Measurements from ENCODE around the gene FBN2.

The FBN2 gene

DNA sequence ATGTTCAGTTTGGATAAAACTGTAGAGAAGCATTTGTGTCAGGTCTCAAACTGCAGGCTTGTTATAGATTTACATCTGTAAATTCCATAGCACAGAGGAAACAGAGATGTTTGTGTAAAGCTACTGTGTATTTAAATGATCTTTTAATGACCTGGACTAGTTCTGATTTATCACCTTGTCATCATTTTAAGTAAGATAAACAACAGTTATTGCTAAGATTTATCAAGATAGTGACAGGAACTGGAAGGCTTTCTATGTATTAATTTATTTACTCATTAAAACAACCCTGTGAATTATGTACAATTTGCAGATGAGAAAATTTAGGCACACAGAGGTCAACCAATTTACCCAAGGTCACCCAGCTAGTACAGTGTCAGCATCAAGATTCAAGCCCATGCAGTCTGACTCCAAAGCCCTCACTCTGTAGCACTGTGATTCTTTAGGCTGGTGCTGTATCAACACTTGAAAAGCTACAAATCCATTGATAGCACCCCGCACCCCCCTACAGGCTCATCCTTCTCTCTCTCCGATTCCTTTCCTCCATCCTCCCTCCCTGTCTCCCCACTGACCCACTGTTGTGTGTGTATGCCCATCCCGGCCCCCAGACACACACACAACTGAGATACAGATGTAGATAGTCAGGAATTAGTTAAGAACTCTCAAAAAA lies 184.5 kb downstream of the FBN2 start:
- H3K27me3 ChIP-seq (replicated peaks in 2 of 5; ENCODE audit: control insufficient read depth in 4 of 5, insufficient read depth in 5 of 5, low read length in 4 of 5), result no peaks in the 10 kb centered on the region
- no peaks in the 10 kb centered on the region for H3K36me3 ChIP-seq (ENCODE audit: control insufficient read depth in 4 of 4, insufficient read depth in 4 of 4, low read length in 3 of 4)
- no peak overlapping the region for H3K4me3 ChIP-seq (ENCODE audit: control insufficient read depth in 1 of 7, extremely low read depth in 1 of 7, insufficient read depth in 4 of 7, low read depth in 2 of 7, low read length in 6 of 7)
- CTCF ChIA-PET, result no interaction called here
- POLR2A ChIA-PET, result no interaction called here
- WGBS (ENCODE audit: insufficient coverage), result 100% methylated on average over 1 of the region's 3 CpGs
- H3K9me3 ChIP-seq (ENCODE audit: control extremely low read depth in 1 of 5, control insufficient read depth in 4 of 5, insufficient read depth in 2 of 5, low read depth in 1 of 5, low read length in 4 of 5), result no peaks in the 10 kb centered on the region
- no peaks in the 10 kb centered on the region for H3K4me1 ChIP-seq (ENCODE audit: control extremely low read depth in 1 of 4, control insufficient read depth in 4 of 4, insufficient read depth in 4 of 4, low read length in 3 of 4)
- no peak for DNase-seq
- no peak overlapping the region for H3K27ac ChIP-seq (ENCODE audit: insufficient read depth in 1 of 2, low read depth in 1 of 2, low read length in 2 of 2, poor library complexity in 1 of 2, severe bottlenecking in 2 of 2)

DNA sequence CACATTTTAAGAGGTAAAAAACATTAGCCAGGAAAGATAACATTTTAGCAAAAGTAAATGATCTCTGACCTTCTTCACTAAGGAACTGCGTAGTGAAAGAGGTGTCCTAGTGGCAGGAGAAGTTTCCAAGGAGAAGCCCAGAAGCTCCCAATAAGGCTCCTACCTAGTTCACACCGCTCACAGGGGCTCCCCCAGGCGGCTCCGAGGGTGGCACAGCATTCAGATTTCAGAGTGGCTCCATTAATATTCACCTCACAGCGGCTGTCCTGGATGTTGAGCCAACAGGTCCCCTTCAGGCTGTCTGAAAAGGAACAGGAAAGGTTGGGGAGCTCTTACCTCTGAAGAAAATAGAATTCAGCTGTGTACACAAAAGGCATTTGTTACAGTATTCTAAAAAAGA lies 187.3 kb downstream of the FBN2 start:
- WGBS (ENCODE audit: insufficient coverage), result 100% methylated on average over 3 of the region's 5 CpGs
- ChIA-PET POLR2A (no interaction called here), CTCF (no interaction called here)
- Histone ChIP-seq H3K4me3 (ENCODE audit: control insufficient read depth in 1 of 7, extremely low read depth in 1 of 7, insufficient read depth in 4 of 7, low read depth in 2 of 7, low read length in 6 of 7) (no peak overlapping the region), H3K36me3 (ENCODE audit: control insufficient read depth in 4 of 4, insufficient read depth in 4 of 4, low read length in 3 of 4) (no peaks in the 10 kb centered on the region), H3K27me3 (replicated peaks in 2 of 5; ENCODE audit: control insufficient read depth in 4 of 5, insufficient read depth in 5 of 5, low read length in 4 of 5) (no peaks in the 10 kb centered on the region), H3K9me3 (ENCODE audit: control extremely low read depth in 1 of 5, control insufficient read depth in 4 of 5, insufficient read depth in 2 of 5, low read depth in 1 of 5, low read length in 4 of 5) (no peaks in the 10 kb centered on the region), H3K27ac (ENCODE audit: insufficient read depth in 1 of 2, low read depth in 1 of 2, low read length in 2 of 2, poor library complexity in 1 of 2, severe bottlenecking in 2 of 2) (no peak overlapping the region), H3K4me1 (ENCODE audit: control extremely low read depth in 1 of 4, control insufficient read depth in 4 of 4, insufficient read depth in 4 of 4, low read length in 3 of 4) (no peaks in the 10 kb centered on the region)
- DNase-seq, result no peak

DNA sequence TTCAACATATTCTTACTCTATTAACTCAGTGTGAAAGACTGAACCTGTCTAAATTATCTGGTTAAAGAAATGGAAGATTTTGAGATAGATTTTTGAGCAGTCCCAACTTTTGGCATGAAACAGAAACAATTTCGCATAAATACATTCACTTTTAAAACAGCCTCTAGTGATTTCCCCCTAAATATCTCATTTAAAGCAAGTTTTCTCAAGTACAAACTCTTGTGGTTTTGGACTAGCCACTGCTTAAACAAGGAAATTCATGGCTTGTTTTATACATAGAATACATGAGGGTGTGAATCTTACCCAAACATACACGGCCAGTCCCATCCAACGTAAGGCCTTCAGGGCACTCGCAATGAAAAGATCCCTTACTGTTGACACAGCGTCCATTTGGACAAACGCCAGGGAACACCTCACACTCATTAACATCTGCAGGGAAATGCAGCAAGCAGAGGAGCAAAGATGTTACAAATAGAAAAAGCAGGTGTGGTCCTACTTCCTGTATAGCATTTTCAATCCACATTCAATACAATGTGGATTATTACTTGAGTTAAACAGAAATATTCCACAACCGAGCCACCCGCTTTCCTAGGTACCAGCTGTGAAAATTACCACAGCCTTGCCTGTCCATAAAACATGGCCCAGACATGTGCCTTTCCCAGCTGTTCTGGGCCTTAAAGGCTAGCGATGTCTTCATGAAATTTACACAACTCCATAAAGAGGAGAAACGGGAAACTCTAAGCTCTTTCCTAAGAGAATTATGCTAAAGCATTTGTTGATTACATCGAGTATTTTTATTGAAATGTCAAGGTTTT lies 188.8 kb downstream of the FBN2 start:
- no peaks in the 10 kb centered on the region for H3K27me3 ChIP-seq (replicated peaks in 2 of 5; ENCODE audit: control insufficient read depth in 4 of 5, insufficient read depth in 5 of 5, low read length in 4 of 5)
- H3K27ac ChIP-seq (ENCODE audit: insufficient read depth in 1 of 2, low read depth in 1 of 2, low read length in 2 of 2, poor library complexity in 1 of 2, severe bottlenecking in 2 of 2), result no peak overlapping the region
- no peak overlapping the region for H3K4me3 ChIP-seq (ENCODE audit: control insufficient read depth in 1 of 7, extremely low read depth in 1 of 7, insufficient read depth in 4 of 7, low read depth in 2 of 7, low read length in 6 of 7)
- POLR2A ChIA-PET, result no interaction called here
- H3K36me3 ChIP-seq (ENCODE audit: control insufficient read depth in 4 of 4, insufficient read depth in 4 of 4, low read length in 3 of 4), result no peaks in the 10 kb centered on the region
- no peaks in the 10 kb centered on the region for H3K4me1 ChIP-seq (ENCODE audit: control extremely low read depth in 1 of 4, control insufficient read depth in 4 of 4, insufficient read depth in 4 of 4, low read length in 3 of 4)
- no peaks in the 10 kb centered on the region for H3K9me3 ChIP-seq (ENCODE audit: control extremely low read depth in 1 of 5, control insufficient read depth in 4 of 5, insufficient read depth in 2 of 5, low read depth in 1 of 5, low read length in 4 of 5)
- WGBS (ENCODE audit: insufficient coverage), result 100% methylated on average over 4 of the region's 11 CpGs
- DNase-seq, result no peak
- CTCF ChIA-PET, result no interaction called here

DNA sequence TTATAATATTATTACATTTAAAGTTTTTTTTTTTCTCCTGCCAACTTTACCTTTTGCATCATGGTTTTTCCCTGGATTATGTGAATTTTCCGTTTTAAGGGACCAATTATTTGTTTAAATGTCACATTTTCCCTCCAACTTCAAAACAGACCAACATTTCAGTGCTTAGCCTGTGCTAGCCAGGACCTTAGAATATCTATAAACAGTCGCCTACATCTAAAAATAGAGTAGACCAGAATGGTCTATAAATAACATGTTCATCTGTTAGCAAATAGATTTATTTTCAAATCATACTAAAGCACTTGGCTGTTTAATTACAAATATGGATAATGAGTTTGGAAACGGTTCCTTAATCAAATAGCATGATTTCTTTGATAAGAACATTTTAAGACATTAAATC lies 192.0 kb downstream of the FBN2 start:
- no peak overlapping the region for H3K4me3 ChIP-seq (ENCODE audit: control insufficient read depth in 1 of 7, extremely low read depth in 1 of 7, insufficient read depth in 4 of 7, low read depth in 2 of 7, low read length in 6 of 7)
- H3K27me3 ChIP-seq (replicated peaks in 2 of 5; ENCODE audit: control insufficient read depth in 4 of 5, insufficient read depth in 5 of 5, low read length in 4 of 5), result no peaks in the 10 kb centered on the region
- H3K9me3 ChIP-seq (ENCODE audit: control extremely low read depth in 1 of 5, control insufficient read depth in 4 of 5, insufficient read depth in 2 of 5, low read depth in 1 of 5, low read length in 4 of 5), result no peaks in the 10 kb centered on the region
- 100% methylated on average over 1 of the region's 3 CpGs for WGBS (ENCODE audit: insufficient coverage)
- H3K27ac ChIP-seq (ENCODE audit: insufficient read depth in 1 of 2, low read depth in 1 of 2, low read length in 2 of 2, poor library complexity in 1 of 2, severe bottlenecking in 2 of 2), result no peak overlapping the region
- ChIA-PET POLR2A (no interaction called here), CTCF (interaction anchor here (0.9 kb wide), 1 partner anchor 10 kb away, joined by 3 read pairs; no protein-coding TSS in a partner anchor)
- DNase-seq, result no peak
- no peaks in the 10 kb centered on the region for H3K36me3 ChIP-seq (ENCODE audit: control insufficient read depth in 4 of 4, insufficient read depth in 4 of 4, low read length in 3 of 4)
- H3K4me1 ChIP-seq (ENCODE audit: control extremely low read depth in 1 of 4, control insufficient read depth in 4 of 4, insufficient read depth in 4 of 4, low read length in 3 of 4), result no peaks in the 10 kb centered on the region

DNA sequence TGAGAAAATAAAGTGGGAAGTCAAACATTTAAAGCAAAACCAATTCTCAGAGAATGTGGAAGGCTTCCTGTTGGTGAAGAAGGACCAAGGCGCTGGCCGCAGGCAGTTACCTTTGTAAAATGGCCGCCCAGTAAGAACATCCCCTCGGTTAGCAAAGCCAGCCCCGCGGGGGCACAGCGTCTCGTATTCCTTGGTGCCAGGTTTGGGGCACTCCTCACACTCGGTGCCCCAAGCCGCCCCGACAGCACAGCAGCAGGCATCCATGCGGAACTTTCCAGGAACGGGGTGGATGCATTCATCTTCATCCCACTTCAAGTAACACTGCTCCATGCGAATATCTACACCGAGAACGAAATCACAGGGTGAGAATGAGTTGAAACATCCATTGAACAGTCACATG lies 192.8 kb downstream of the FBN2 start:
- CTCF ChIA-PET, result no interaction called here

DNA sequence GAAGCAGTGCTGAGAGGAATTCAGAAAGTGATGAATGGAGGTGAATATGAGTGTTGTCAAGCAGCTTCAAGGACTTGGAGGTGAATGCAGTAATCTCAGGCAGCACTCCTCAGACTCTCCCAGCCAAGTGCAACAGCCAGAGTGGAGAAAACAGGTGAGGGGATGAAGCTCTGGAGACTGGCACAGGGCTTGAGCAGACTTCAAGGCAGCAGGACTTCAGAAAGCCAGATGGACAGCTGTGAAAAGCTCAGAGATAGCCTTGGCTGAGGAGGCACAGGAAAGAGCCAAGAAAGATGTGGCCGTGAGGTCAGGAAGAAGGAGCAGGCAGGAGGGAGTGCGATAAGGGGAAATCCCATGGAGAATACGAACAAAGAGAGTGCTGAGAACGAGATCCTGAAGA lies 194.9 kb downstream of the FBN2 start:
- ChIA-PET POLR2A (no interaction called here), CTCF (no interaction called here)
- H3K27me3 ChIP-seq (replicated peaks in 2 of 5; ENCODE audit: control insufficient read depth in 4 of 5, insufficient read depth in 5 of 5, low read length in 4 of 5), result peaks cover 0 to 2% (median 0%) of the 10 kb centered on the region in 5 experiments
- H3K27ac ChIP-seq (ENCODE audit: insufficient read depth in 1 of 2, low read depth in 1 of 2, low read length in 2 of 2, poor library complexity in 1 of 2, severe bottlenecking in 2 of 2), result no peak overlapping the region
- WGBS (ENCODE audit: insufficient coverage), result 98% methylated on average over 4 of the region's 4 CpGs
- no peak overlapping the region for H3K4me3 ChIP-seq (ENCODE audit: control insufficient read depth in 1 of 7, extremely low read depth in 1 of 7, insufficient read depth in 4 of 7, low read depth in 2 of 7, low read length in 6 of 7)
- H3K9me3 ChIP-seq (ENCODE audit: control extremely low read depth in 1 of 5, control insufficient read depth in 4 of 5, insufficient read depth in 2 of 5, low read depth in 1 of 5, low read length in 4 of 5), result no peaks in the 10 kb centered on the region
- peaks cover 0 to 3% (median 0%) of the 10 kb centered on the region in 4 experiments for H3K4me1 ChIP-seq (ENCODE audit: control extremely low read depth in 1 of 4, control insufficient read depth in 4 of 4, insufficient read depth in 4 of 4, low read length in 3 of 4)
- no peak for DNase-seq
- H3K36me3 ChIP-seq (ENCODE audit: control insufficient read depth in 4 of 4, insufficient read depth in 4 of 4, low read length in 3 of 4), result no peaks in the 10 kb centered on the region

More for the DNA sequence above, 192.8 kb downstream of the FBN2 start:
- peaks cover 0 to 3% (median 0%) of the 10 kb centered on the region in 4 experiments for H3K4me1 ChIP-seq (ENCODE audit: control extremely low read depth in 1 of 4, control insufficient read depth in 4 of 4, insufficient read depth in 4 of 4, low read length in 3 of 4)
- no peak for DNase-seq
- H3K9me3 ChIP-seq (ENCODE audit: control extremely low read depth in 1 of 5, control insufficient read depth in 4 of 5, insufficient read depth in 2 of 5, low read depth in 1 of 5, low read length in 4 of 5), result no peaks in the 10 kb centered on the region
- H3K27me3 ChIP-seq (replicated peaks in 2 of 5; ENCODE audit: control insufficient read depth in 4 of 5, insufficient read depth in 5 of 5, low read length in 4 of 5), result no peaks in the 10 kb centered on the region
- no peak overlapping the region for H3K4me3 ChIP-seq (ENCODE audit: control insufficient read depth in 1 of 7, extremely low read depth in 1 of 7, insufficient read depth in 4 of 7, low read depth in 2 of 7, low read length in 6 of 7)
- WGBS (ENCODE audit: insufficient coverage), result 98% methylated on average over 6 of the region's 16 CpGs
- H3K36me3 ChIP-seq (ENCODE audit: control insufficient read depth in 4 of 4, insufficient read depth in 4 of 4, low read length in 3 of 4), result no peaks in the 10 kb centered on the region
- H3K27ac ChIP-seq (ENCODE audit: insufficient read depth in 1 of 2, low read depth in 1 of 2, low read length in 2 of 2, poor library complexity in 1 of 2, severe bottlenecking in 2 of 2), result no peak overlapping the region
- POLR2A ChIA-PET, result no interaction called here

DNA sequence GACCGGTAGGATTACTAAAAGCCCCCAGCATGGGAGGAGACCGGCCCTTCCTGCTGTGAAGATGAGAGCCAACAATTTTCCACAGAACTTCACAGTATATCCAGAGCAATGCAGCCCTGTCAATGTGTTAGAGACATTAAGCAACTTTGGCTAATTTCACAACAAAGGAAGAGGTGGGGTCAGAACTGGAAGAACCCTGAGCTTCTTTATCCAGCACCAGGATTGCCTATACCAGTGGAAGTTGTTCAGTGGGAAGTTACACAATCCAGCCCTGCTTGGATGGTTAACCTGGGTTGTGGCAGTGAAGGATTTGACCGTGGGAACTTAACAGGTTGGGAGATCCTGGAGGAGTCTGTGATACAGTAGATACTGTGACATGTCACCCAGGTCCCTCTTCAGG lies 197.0 kb downstream of the FBN2 start:
- Histone ChIP-seq H3K27ac (ENCODE audit: insufficient read depth in 1 of 2, low read depth in 1 of 2, low read length in 2 of 2, poor library complexity in 1 of 2, severe bottlenecking in 2 of 2) (no peak overlapping the region), H3K27me3 (replicated peaks in 2 of 5; ENCODE audit: control insufficient read depth in 4 of 5, insufficient read depth in 5 of 5, low read length in 4 of 5) (peaks cover 0 to 2% (median 0%) of the 10 kb centered on the region in 5 experiments), H3K36me3 (ENCODE audit: control insufficient read depth in 4 of 4, insufficient read depth in 4 of 4, low read length in 3 of 4) (no peaks in the 10 kb centered on the region), H3K4me3 (ENCODE audit: control insufficient read depth in 1 of 7, extremely low read depth in 1 of 7, insufficient read depth in 4 of 7, low read depth in 2 of 7, low read length in 6 of 7) (no peak overlapping the region), H3K4me1 (ENCODE audit: control extremely low read depth in 1 of 4, control insufficient read depth in 4 of 4, insufficient read depth in 4 of 4, low read length in 3 of 4) (peaks cover 0 to 3% (median 0%) of the 10 kb centered on the region in 4 experiments), H3K9me3 (ENCODE audit: control extremely low read depth in 1 of 5, control insufficient read depth in 4 of 5, insufficient read depth in 2 of 5, low read depth in 1 of 5, low read length in 4 of 5) (no peaks in the 10 kb centered on the region)
- WGBS (ENCODE audit: insufficient coverage), result 100% methylated on average over 3 of the region's 3 CpGs
- ChIA-PET CTCF (interaction anchor here (0.6 kb wide), 1 partner anchor 191 kb away, joined by 4 read pairs; no protein-coding TSS in a partner anchor), POLR2A (no interaction called here)
- DNase-seq, result no peak
